ENCODE measurements around the gene ALCAM. TPM values are rescaled to one million over a fixed set of nuclear protein-coding genes. Genes with fewer than 3 reads are reported as not detected.

ALCAM gene
- total RNA-seq, 2 experiments from 2014 or later = 1.6 to 1.9 TPM

DNA sequence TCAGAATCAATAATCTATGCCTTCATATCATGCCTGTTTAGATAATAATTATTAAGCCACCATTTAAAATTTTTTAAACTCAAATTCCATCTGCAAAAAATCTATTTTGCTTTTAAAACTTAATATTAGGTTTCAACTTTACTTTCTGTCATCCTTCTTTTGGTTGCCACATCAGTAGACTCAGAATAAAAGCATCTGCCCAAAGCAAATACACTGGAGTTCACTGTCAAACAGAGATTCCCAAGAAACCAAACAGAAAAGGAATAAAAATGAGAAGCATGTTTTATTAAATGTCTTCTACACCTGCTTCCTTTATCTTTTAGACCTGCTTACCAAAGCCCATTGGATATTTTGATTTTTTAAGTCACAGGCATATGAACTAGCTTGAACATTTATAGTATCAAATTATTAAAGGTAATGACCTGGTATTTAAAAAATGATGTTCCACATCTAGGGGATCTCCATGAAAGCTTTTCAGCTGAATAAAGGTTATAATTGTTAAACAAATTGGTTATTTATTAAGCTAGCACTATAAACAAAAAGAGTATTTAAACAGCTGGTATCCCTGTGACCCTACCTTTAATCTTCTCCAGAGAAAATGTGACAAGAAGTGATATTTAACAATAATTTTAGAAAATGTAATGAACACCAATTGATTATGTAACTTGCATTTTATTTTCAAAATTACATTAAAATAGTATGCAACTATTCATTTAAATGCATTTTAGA is 62.5 kb downstream of the ALCAM start:
- no peaks in the 10 kb centered on the region for H3K9me3 Mint-ChIP-seq
- ChIA-PET POLR2A (no interaction called here), CTCF (no interaction called here)
- H3K27me3 ChIP-seq (ENCODE audit: control insufficient read depth in 1 of 2, insufficient read depth in 2 of 2, low read length in 2 of 2) = no peaks in the 10 kb centered on the region
- H3K27ac ChIP-seq (ENCODE audit: low read depth in 1 of 2, low read length in 2 of 2) = no peak overlapping the region
- TF ChIP-seq, protein P1, sequence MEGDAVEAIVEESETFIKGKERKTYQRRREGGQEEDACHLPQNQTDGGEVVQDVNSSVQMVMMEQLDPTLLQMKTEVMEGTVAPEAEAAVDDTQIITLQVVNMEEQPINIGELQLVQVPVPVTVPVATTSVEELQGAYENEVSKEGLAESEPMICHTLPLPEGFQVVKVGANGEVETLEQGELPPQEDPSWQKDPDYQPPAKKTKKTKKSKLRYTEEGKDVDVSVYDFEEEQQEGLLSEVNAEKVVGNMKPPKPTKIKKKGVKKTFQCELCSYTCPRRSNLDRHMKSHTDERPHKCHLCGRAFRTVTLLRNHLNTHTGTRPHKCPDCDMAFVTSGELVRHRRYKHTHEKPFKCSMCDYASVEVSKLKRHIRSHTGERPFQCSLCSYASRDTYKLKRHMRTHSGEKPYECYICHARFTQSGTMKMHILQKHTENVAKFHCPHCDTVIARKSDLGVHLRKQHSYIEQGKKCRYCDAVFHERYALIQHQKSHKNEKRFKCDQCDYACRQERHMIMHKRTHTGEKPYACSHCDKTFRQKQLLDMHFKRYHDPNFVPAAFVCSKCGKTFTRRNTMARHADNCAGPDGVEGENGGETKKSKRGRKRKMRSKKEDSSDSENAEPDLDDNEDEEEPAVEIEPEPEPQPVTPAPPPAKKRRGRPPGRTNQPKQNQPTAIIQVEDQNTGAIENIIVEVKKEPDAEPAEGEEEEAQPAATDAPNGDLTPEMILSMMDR (IDR thresholded peaks at IDR 0.05) = no peak
- no peaks in the 10 kb centered on the region for H3K36me3 Mint-ChIP-seq (ENCODE audit: low read depth)
- no peaks in the 10 kb centered on the region for H3K4me1 ChIP-seq (ENCODE audit: insufficient read depth, low read length)
- no peak overlapping the region for H3K4me3 ChIP-seq (ENCODE audit: low read length)
- DNase-seq = no peak
- peaks cover 5% of the 10 kb centered on the region for H3K27me3 Mint-ChIP-seq
- H3K36me3 ChIP-seq (ENCODE audit: insufficient read depth, low read length) = no peaks in the 10 kb centered on the region
- intact Hi-C loops (cut with DNase I, micrococcal nuclease) = no loop called here
- no peak for ATAC-seq (ENCODE audit: poor library complexity)
- no peaks in the 10 kb centered on the region for H3K4me1 Mint-ChIP-seq (ENCODE audit: low read depth)
- no peaks in the 10 kb centered on the region for H3K9me3 ChIP-seq (ENCODE audit: control insufficient read depth in 1 of 2, insufficient read depth in 1 of 2, low read length in 2 of 2)
- H3K27ac Mint-ChIP-seq = no peak overlapping the region
- no peak overlapping the region for H3K4me3 Mint-ChIP-seq

GRCh38 chr3:105430455-105430854 is 63.7 kb downstream of the ALCAM start:
- H3K9me3 Mint-ChIP-seq = no peaks in the 10 kb centered on the region
- Histone ChIP-seq H3K27ac (ENCODE audit: low read depth in 1 of 2, low read length in 2 of 2) (no peak overlapping the region), H3K4me1 (ENCODE audit: insufficient read depth, low read length) (no peaks in the 10 kb centered on the region), H3K36me3 (ENCODE audit: insufficient read depth, low read length) (no peaks in the 10 kb centered on the region), H3K27me3 (ENCODE audit: control insufficient read depth in 1 of 2, insufficient read depth in 2 of 2, low read length in 2 of 2) (no peaks in the 10 kb centered on the region), H3K9me3 (ENCODE audit: control insufficient read depth in 1 of 2, insufficient read depth in 1 of 2, low read length in 2 of 2) (no peaks in the 10 kb centered on the region), H3K4me3 (ENCODE audit: low read length) (no peak overlapping the region)
- no peak overlapping the region for H3K27ac Mint-ChIP-seq
- CTCF ChIA-PET = no interaction called here
- intact Hi-C loops (cut with DNase I, micrococcal nuclease) = no loop called here
- H3K27me3 Mint-ChIP-seq = peaks cover 5% of the 10 kb centered on the region
- no peak overlapping the region for H3K4me3 Mint-ChIP-seq
- ATAC-seq (ENCODE audit: poor library complexity) (no peak), DNase-seq (no peak)
- TF ChIP-seq, protein P1 (IDR thresholded peaks at IDR 0.05) = no peak
- H3K36me3 Mint-ChIP-seq (ENCODE audit: low read depth) = no peaks in the 10 kb centered on the region
- POLR2A ChIA-PET = no interaction called here
- H3K4me1 Mint-ChIP-seq (ENCODE audit: low read depth) = no peaks in the 10 kb centered on the region

DNA sequence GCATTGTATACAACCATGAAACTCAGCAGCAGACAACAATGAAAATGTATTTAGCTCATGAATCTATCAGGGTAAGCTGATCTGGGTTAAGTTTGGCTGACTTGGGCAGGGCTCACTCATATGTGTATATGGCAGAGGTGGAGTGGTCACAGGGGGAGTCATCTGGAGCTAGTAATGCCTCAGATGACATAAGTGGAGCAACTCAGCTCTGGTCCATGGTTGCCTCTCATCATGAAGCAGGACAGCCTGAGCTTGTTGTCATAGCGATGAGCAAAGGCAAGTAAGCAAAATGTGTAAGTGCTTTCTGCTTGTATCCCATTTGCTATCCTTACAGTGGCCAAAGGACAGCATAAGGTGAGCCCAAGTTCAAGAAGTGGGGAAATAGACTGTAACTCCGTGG is 64.5 kb downstream of the ALCAM start:
- Mint-ChIP-seq H3K4me1 (ENCODE audit: low read depth) (no peaks in the 10 kb centered on the region), H3K27ac (no peak overlapping the region), H3K9me3 (no peaks in the 10 kb centered on the region), H3K27me3 (peaks cover 5% of the 10 kb centered on the region), H3K4me3 (no peak overlapping the region), H3K36me3 (ENCODE audit: low read depth) (no peaks in the 10 kb centered on the region)
- TF ChIP-seq, protein P1 (IDR thresholded peaks at IDR 0.05) = no peak
- H3K27me3 ChIP-seq (ENCODE audit: control insufficient read depth in 1 of 2, insufficient read depth in 2 of 2, low read length in 2 of 2) = no peaks in the 10 kb centered on the region
- no peak for ATAC-seq (ENCODE audit: poor library complexity)
- H3K4me3 ChIP-seq (ENCODE audit: low read length) = no peak overlapping the region
- ChIA-PET POLR2A (no interaction called here), CTCF (no interaction called here)
- peaks cover 0 to 4% of the 10 kb centered on the region in 2 experiments for H3K9me3 ChIP-seq (ENCODE audit: control insufficient read depth in 1 of 2, insufficient read depth in 1 of 2, low read length in 2 of 2)
- no peak for DNase-seq
- H3K27ac ChIP-seq (ENCODE audit: low read depth in 1 of 2, low read length in 2 of 2) = no peak overlapping the region
- H3K36me3 ChIP-seq (ENCODE audit: insufficient read depth, low read length) = no peaks in the 10 kb centered on the region
- no peaks in the 10 kb centered on the region for H3K4me1 ChIP-seq (ENCODE audit: insufficient read depth, low read length)
- intact Hi-C loops (cut with DNase I, micrococcal nuclease) = no loop called here
